ENCODE results near the gene PPCDC. TPM values are rescaled to one million over a fixed set of nuclear protein-coding genes. Genes with fewer than 3 reads are reported as not detected.
A peak's percentile ranks its signal among the peaks of the same experiment; 100 is the strongest.
"Not testable (repeated sequence)": the region's sequence is repeated elsewhere in the genome, so short reads cannot be mapped to it uniquely, and the experiment has no call there.

The PPCDC gene
- total RNA-seq, 1 donor from 2014 or later = 31.0 TPM

DNA sequence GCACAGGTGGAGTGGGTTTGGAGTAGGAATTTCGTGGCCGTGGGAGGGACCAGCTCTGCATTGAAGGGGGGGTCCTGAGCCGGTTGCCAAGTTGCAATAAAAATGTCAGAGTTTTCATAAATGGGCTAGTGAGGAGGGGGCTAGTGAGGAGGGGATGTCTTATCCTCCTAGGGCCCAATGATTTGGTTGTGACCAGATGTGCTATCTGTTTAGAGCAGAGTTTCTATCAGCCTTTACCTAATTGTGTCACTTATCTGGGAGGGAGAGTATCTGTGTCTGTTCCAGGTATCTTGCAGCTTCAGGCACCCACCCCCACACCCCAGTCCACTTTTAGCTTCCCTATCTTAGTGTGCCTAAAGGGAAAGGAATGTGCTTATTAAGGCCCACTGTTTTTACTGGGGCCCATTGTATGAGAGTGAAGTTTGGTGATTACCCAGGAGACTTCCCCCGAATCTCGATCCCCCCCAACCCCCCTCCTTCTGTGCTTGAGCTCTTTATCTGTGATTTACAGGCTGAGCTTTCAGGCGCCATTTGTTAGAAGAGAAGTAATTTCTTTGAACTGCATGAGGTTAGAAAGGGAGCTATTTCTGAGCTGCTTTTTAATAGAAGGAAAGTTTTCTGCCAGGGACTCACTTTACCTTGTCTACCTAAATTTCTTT lies 42.6 kb downstream of the PPCDC start:
- Mint-ChIP-seq H3K9me3 (peaks cover 11% of the 10 kb centered on the region), H3K27ac (peak overlapping the region; percentile 97), H3K4me1 (ENCODE audit: low read depth) (peaks cover 76% of the 10 kb centered on the region), H3K27me3 (ENCODE audit: low read depth) (no peaks in the 10 kb centered on the region), H3K4me3 (ENCODE audit: low read depth) (peak overlapping the region; percentile 3), H3K36me3 (ENCODE audit: low read depth) (peaks cover 49% of the 10 kb centered on the region)
- intact Hi-C loops (cut with micrococcal nuclease) = loop anchor here (2.0 kb wide), 2 partner anchors 39 to 65 kb away; no protein-coding TSS in a partner anchor
- no peak for DNase-seq (ENCODE audit: low spot score)

DNA sequence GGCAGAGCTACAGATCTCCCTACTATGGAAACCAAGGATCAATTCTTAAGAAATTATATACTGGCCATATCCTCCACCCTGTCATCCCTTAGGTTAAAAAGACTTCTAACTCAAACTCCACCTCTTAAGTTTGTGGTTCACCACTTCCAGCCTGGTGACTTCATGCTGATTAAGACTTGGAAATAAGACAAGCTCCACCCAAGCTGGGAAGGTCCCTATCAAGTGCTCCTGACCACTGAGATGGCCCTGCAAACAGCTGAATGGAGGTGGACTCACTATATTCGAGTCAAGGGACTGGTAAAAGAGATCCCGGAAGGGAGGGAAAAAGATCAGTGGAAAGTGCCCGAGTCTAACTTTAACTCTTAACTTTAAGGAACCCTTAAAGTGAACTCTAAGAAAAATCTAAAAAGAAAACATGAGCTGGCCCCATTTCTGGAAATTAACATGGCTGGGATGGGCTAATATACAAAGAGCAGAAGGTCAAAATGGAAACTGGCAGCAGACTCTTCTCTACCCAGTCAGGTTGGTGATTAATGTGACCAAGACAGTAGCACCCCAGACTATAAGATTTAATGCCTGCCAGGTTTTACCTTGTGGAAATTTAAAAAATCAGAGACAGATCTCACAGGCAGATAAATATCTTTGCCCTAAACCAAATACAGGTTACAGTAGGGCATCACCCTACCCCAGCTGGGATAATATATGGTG lies 43.9 kb downstream of the PPCDC start:
- H3K27me3 Mint-ChIP-seq (ENCODE audit: low read depth) = no peaks in the 10 kb centered on the region
- H3K9me3 Mint-ChIP-seq = peaks cover 14% of the 10 kb centered on the region
- H3K27ac Mint-ChIP-seq = peak overlapping the region; percentile 97
- intact Hi-C loops (cut with micrococcal nuclease) = loop anchor here (1.0 to 2.0 kb wide), 4 partner anchors 38 to 64 kb away; partner anchors contain the start of gene PPCDC
- peaks cover 79% of the 10 kb centered on the region for H3K4me1 Mint-ChIP-seq (ENCODE audit: low read depth)
- H3K4me3 Mint-ChIP-seq (ENCODE audit: low read depth) = peak overlapping the region; percentile 70
- peaks cover 46% of the 10 kb centered on the region for H3K36me3 Mint-ChIP-seq (ENCODE audit: low read depth)
- peak; percentile 72 for DNase-seq (ENCODE audit: low spot score)

DNA sequence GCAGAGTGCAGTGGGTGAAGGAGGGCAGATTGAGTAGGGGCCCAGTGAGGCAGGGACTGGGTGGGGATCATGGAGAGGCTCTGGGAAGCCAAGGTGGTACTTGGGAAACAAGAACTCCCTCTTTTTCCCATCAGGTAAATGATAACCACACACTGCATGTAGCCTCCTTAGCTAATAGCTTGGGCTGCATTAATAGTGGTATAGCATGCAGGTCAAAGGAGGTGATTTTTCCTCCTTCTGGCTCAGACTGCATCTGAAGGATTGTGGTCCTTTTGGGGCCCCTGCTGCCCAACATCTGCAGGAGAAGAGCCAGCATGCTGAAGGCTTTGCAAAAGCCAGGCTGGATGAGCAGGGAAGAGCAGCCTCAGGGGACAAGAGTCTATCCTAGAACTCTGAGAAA lies 45.4 kb downstream of the PPCDC start:
- no peak for DNase-seq (ENCODE audit: low spot score)
- Mint-ChIP-seq H3K4me3 (ENCODE audit: low read depth) (no peak overlapping the region), H3K9me3 (peaks cover 17% of the 10 kb centered on the region), H3K27ac (peak overlapping the region; percentile 97), H3K27me3 (ENCODE audit: low read depth) (no peaks in the 10 kb centered on the region), H3K4me1 (ENCODE audit: low read depth) (peaks cover 82% of the 10 kb centered on the region), H3K36me3 (ENCODE audit: low read depth) (peaks cover 48% of the 10 kb centered on the region)
- intact Hi-C loops (cut with micrococcal nuclease) = no loop called here

DNA sequence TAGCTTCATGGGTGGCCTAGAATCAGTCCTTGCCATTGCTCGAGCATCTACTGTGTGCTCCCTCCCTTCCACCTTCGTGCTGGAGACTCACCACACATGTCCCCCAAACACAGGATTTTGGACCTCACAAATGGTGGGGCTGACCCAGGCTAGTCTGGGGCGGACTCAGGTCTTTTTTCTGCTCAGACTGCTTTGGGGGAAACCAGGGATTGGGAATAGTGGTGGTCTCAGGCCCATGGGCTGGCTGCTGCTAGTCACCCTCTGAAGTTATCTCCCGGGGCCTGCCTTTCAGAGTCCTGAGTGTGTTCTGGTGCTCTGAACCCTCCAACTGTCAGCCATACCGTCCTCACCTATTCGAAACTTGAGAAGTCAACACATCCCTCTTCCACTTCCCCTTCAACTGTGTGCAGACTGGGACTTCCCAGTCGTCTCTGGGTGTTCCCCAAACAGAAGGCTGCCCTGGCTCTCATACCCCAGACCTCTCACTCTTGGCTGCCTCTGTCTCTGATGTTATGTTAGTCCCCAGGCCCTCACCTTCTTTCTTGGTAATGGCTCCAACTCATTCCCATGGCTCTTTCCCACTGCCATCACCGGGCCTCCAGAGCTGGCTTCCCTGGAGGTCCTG lies 46.0 kb downstream of the PPCDC start:
- peaks cover 17% of the 10 kb centered on the region for H3K9me3 Mint-ChIP-seq
- intact Hi-C loops (cut with micrococcal nuclease) = no loop called here
- H3K4me3 Mint-ChIP-seq (ENCODE audit: low read depth) = no peak overlapping the region
- peaks cover 79% of the 10 kb centered on the region for H3K4me1 Mint-ChIP-seq (ENCODE audit: low read depth)
- peak overlapping the region; percentile 44 for H3K27ac Mint-ChIP-seq
- no peak for DNase-seq (ENCODE audit: low spot score)
- H3K27me3 Mint-ChIP-seq (ENCODE audit: low read depth) = no peaks in the 10 kb centered on the region
- H3K36me3 Mint-ChIP-seq (ENCODE audit: low read depth) = peaks cover 41% of the 10 kb centered on the region

DNA sequence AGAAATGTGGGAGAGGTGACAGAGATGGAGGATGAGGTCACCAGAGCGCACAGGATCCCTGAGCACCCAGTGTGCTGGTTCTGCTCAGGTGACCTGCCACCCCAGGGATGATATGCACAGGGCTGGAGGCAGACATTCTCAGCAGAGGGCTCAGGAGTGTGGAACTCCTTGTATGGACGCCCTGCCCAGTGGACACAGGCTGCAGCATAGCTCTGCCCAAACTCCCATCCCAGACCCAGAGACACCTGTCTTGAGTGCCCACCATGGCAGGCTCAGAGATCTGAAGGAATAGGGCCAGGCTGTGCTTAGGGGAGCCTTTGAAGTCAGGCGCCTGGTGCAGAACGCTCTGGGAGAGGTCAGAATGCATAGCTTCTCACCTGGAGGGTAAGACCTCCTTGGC lies 47.3 kb downstream of the PPCDC start:
- intact Hi-C loops (cut with micrococcal nuclease) = loop anchor here (5.0 kb wide), 1 partner anchor 33 kb away; no protein-coding TSS in a partner anchor
- Mint-ChIP-seq H3K27ac (no peak overlapping the region), H3K4me3 (ENCODE audit: low read depth) (no peak overlapping the region), H3K9me3 (peaks cover 22% of the 10 kb centered on the region), H3K27me3 (ENCODE audit: low read depth) (no peaks in the 10 kb centered on the region), H3K36me3 (ENCODE audit: low read depth) (peaks cover 38% of the 10 kb centered on the region), H3K4me1 (ENCODE audit: low read depth) (peaks cover 71% of the 10 kb centered on the region)
- no peak for DNase-seq (ENCODE audit: low spot score)

DNA sequence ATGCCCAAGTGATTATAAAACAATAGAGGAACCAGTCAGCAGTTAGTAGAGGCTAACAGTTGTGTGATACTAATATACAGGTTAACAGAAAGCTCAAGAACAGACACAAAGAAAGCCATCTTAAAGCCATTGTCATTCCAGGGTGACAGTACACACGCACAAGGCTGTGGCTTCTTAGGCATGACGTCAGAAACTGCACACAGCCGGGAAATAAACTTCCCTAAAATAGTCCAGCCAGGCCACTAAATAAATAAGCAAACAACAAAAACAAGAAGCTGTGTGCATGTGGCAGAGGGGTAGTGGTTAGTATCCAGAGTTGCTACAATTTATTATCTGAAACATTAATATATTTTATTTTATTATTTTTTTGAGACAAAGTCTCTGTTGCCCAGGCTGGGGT lies 49.8 kb downstream of the PPCDC start:
- no peak for DNase-seq (ENCODE audit: low spot score)
- Mint-ChIP-seq H3K4me3 (ENCODE audit: low read depth) (no peak overlapping the region), H3K36me3 (ENCODE audit: low read depth) (peaks cover 30% of the 10 kb centered on the region), H3K27ac (no peak overlapping the region), H3K27me3 (ENCODE audit: low read depth) (no peaks in the 10 kb centered on the region), H3K9me3 (peaks cover 22% of the 10 kb centered on the region), H3K4me1 (ENCODE audit: low read depth) (peaks cover 56% of the 10 kb centered on the region)
- intact Hi-C loops (cut with micrococcal nuclease) = loop anchor here (5.0 kb wide), 1 partner anchor 36 kb away; no protein-coding TSS in a partner anchor

DNA sequence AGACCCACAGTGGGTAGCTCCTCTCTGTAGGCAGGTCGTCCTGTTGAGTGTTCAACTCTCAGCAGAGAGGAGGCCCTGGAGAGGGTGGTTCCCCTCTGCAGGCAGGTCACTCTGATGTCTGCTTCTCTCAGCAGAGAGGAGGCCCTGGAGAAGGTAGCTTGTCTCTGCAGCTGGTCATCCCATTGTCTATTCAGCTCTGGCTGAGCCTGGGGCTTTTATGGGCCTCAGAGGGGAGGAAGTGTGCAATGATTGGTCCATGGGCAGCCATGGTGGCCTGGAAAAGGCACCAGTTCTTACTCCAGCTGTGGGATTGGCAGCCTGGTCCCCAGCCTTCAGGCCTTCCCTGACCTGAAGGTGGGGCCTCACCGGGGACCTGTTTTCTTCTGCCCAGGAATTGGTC lies 52.9 kb downstream of the PPCDC start:
- no peak overlapping the region for H3K27ac Mint-ChIP-seq
- H3K27me3 Mint-ChIP-seq (ENCODE audit: low read depth) = peaks cover 10% of the 10 kb centered on the region
- peaks cover 29% of the 10 kb centered on the region for H3K9me3 Mint-ChIP-seq
- peaks cover 25% of the 10 kb centered on the region for H3K36me3 Mint-ChIP-seq (ENCODE audit: low read depth)
- intact Hi-C loops (cut with micrococcal nuclease) = no loop called here
- peaks cover 37% of the 10 kb centered on the region for H3K4me1 Mint-ChIP-seq (ENCODE audit: low read depth)
- no peak overlapping the region for H3K4me3 Mint-ChIP-seq (ENCODE audit: low read depth)
- no peak for DNase-seq (ENCODE audit: low spot score)

DNA sequence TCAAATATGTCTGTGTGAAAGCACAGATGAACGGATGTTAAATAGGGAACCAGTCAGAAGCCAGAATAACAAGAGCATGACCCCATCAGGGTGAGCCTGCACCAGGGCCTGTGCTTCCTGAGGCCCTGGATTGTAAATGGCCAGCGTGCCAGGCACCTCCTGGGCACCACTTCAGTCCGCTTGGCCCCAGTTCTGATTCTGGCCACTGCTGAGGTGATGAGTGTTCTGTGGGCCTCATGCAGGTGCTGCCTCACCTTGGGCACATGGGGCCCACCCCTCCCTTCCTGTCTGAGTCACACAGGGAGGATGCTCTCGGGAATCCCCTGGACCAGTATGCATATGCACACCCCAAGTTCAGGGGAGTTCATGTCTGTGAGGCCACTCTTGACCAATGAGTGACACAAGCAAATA lies 54.2 kb downstream of the PPCDC start:
- DNase-seq (ENCODE audit: low spot score); intact Hi-C loops (cut with micrococcal nuclease); H3K27ac Mint-ChIP-seq; H3K4me3 Mint-ChIP-seq (ENCODE audit: low read depth): not testable (repeated sequence)
- H3K4me1 Mint-ChIP-seq (ENCODE audit: low read depth) = peaks cover 24% of the 10 kb centered on the region
- peaks cover 23% of the 10 kb centered on the region for H3K9me3 Mint-ChIP-seq
- H3K27me3 Mint-ChIP-seq (ENCODE audit: low read depth) = peaks cover 13% of the 10 kb centered on the region
- H3K36me3 Mint-ChIP-seq (ENCODE audit: low read depth) = peaks cover 18% of the 10 kb centered on the region

DNA sequence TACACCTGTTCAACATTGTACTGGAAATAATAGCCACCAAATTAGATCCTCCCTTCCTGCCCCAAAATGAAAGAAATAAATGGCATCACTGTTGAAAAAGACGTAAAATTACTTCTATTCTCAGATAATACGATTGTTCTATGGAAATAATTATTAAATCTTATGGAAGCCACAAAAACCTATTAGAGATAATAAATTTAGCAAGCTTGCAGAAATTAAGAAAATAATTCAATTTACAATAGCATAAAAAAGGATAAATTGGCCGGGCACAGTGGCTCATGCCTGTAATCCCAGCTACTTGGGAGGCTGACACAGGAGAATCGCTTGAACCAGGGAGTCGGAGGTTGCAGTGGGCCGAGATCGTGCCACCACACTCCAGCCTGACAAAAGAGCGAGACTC lies 57.8 kb downstream of the PPCDC start:
- intact Hi-C loops (cut with micrococcal nuclease) = no loop called here
- H3K27ac Mint-ChIP-seq = no peak overlapping the region

DNA sequence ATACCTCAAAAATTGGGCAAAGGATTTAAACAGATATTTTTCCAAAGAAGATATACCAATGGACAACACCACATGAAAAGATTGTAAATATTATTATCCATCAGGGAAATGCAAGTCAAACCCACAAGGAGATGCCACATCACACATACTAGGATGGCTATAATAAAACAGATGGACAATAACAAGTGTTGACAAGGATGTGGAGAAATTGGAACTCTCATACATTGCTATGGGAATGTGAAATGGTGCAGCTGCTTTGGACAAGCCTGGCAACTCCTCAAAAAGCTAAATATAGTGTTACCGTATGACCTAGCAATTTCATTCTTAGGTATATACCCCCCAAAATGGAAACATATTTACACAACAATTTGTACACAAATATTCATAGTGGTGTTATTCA lies 59.3 kb downstream of the PPCDC start:
- Mint-ChIP-seq H3K4me1 (ENCODE audit: low read depth) (peaks cover 15% of the 10 kb centered on the region), H3K4me3 (ENCODE audit: low read depth) (no peak overlapping the region), H3K36me3 (ENCODE audit: low read depth) (peaks cover 30% of the 10 kb centered on the region), H3K27ac (no peak overlapping the region), H3K9me3 (peaks cover 39% of the 10 kb centered on the region), H3K27me3 (ENCODE audit: low read depth) (peaks cover 23% of the 10 kb centered on the region)
- intact Hi-C loops (cut with micrococcal nuclease) = no loop called here
- no peak for DNase-seq (ENCODE audit: low spot score)

More for the DNA sequence above, 57.8 kb downstream of the PPCDC start:
- Mint-ChIP-seq H3K27me3 (ENCODE audit: low read depth) (peaks cover 22% of the 10 kb centered on the region), H3K9me3 (peaks cover 28% of the 10 kb centered on the region), H3K36me3 (ENCODE audit: low read depth) (peaks cover 22% of the 10 kb centered on the region), H3K4me3 (ENCODE audit: low read depth) (no peak overlapping the region), H3K4me1 (ENCODE audit: low read depth) (peaks cover 18% of the 10 kb centered on the region)
- no peak for DNase-seq (ENCODE audit: low spot score)

DNA sequence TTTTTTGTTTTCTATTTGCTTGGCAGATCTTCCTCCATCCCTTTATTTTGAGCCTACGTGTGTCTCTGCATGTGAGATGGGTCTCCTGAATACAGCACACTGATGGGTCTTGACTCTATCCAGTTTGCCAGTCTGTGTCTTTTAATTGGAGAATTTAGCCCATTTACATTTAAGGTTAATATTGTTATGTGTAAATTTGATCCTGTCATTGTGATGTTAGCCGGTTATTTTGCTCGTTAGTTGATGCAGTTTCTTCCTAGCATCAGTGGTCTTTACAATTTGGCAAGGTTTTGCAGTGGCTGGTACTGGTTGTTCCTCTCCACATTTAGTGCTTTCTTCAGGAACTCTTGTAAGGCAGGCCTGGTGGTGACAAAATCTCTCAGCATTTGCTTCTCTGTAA lies 62.3 kb downstream of the PPCDC start:
- H3K27ac Mint-ChIP-seq; DNase-seq (ENCODE audit: low spot score); H3K4me3 Mint-ChIP-seq (ENCODE audit: low read depth); intact Hi-C loops (cut with micrococcal nuclease); H3K4me1 Mint-ChIP-seq (ENCODE audit: low read depth): not testable (repeated sequence)
- peaks cover 42% of the 10 kb centered on the region for H3K9me3 Mint-ChIP-seq
- peaks cover 37% of the 10 kb centered on the region for H3K36me3 Mint-ChIP-seq (ENCODE audit: low read depth)
- peaks cover 15% of the 10 kb centered on the region for H3K27me3 Mint-ChIP-seq (ENCODE audit: low read depth)

DNA sequence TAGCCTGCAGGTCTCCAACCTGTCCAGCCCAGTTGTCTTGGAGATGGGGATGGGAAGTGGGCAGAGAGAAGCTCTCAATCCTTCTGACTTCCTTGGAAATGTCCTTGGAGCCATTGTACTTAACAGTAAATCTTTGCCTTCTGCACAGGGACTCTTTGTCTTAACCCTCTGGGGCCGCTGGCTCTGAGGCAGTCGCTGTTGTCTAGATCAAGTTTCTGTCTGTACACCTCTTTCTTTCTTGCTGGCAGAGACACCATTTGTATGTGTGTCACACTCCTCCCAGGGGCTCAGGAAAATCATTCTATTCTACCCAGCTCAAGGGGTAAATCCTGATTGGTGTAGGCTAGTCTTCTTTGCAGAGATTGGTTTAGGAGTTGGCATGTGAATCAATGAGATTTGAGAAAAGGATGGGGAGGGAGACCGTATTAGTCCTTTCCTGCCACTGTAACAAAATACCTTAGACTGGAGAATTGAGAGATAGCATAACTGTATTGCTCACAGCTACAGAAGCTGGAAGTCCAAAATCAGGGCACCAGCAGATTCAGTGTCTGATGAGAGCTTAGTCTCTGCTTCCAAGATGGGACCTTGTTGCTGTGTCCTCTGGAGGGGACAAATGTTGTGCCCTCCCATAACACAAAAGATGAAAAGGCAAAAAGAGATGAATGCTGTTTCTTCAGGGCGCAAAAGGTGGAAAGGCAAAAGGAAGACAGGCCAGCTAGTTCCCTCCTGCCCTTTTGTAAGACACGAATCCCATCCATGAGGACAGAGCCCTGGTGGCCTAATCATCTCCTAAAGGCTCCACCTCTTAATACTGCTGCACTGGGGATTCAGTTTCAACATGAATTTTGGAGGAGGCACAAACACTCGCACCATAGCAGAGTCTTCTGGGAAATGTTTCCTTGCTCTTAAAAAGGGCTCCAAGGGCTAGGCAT lies 66.3 kb downstream of the PPCDC start:
- Mint-ChIP-seq H3K27me3 (ENCODE audit: low read depth) (peaks cover 7% of the 10 kb centered on the region), H3K27ac (no peak overlapping the region), H3K4me1 (ENCODE audit: low read depth) (peaks cover 9% of the 10 kb centered on the region), H3K36me3 (ENCODE audit: low read depth) (peaks cover 47% of the 10 kb centered on the region), H3K9me3 (peaks cover 43% of the 10 kb centered on the region), H3K4me3 (ENCODE audit: low read depth) (no peak overlapping the region)
- intact Hi-C loops (cut with micrococcal nuclease) = loop anchor here (5.0 kb wide), 1 partner anchor 43 kb away; no protein-coding TSS in a partner anchor
- no peak for DNase-seq (ENCODE audit: low spot score)

Data from activated T-helper 2 cell treated with anti-CD3 and anti-CD28 coated beads, Interferon-gamma antibody, Interleukin-2, Interleukin-4, amounts not matched to agents 10 μg/mL and 5 μg/mL and 100 μg/mL, durations not matched to agents 14 hours and 24 hours and 36 hours (primary cell).